ENCODE measurements around the gene MSMO1.
"Not testable (repeated sequence)": the region's sequence is repeated elsewhere in the genome, so short reads cannot be mapped to it uniquely, and the experiment has no call there.

Gene MSMO1

GRCh38 chr4:165327211-165328100, at the start of gene MSMO1:
MSMO1 (plus strand) TSS chr4:165327669; CDS start chr4:165333371, 5,702 bp downstream.
- DNase-seq (ENCODE audit: low read depth, low spot score), result peak; percentile 98

- DNase-seq (ENCODE audit: low read depth, low spot score), result not testable (repeated sequence)
Observed at GRCh38 chr4:165279531-165279930, 47.9 kb upstream of the MSMO1 start.

GRCh38 chr4:165284697-165285096, 42.8 kb upstream of the MSMO1 start:
- not testable (repeated sequence) for DNase-seq (ENCODE audit: low read depth, low spot score)

DNA sequence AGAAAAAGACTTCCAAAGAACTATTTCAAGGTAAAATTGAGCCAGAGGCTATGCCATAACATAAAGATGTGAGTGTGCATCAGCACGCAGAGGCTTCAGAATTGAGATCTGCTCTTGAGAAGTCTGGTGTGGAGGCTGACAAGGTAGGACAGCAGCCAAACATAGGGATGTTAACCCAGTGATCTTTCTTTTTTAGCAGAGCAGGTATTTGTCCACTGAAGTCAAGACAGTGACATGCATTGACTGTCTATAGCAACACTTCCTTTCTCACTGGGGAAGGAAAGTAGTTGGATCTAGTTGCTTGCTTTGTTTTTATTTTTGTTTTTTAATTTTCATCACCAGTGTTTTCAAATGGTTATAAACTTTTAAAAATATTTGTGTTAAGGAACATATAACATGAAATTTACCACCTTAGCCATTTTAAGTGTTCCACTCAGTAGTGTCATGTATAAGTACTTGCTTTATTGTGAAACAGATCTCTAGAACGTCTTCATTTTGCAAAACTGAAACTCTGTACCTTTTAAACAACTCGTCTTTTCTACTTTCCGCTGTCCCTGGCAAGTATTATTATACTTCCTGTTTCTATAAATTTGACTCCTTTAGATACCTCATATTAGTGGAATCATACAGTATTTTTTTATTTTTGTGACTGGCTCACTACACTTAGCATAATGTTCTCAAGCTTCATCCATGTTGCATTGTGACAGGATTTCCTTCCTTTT, 40.7 kb upstream of the MSMO1 start:
- not testable (repeated sequence) for DNase-seq (ENCODE audit: low read depth, low spot score)

DNA sequence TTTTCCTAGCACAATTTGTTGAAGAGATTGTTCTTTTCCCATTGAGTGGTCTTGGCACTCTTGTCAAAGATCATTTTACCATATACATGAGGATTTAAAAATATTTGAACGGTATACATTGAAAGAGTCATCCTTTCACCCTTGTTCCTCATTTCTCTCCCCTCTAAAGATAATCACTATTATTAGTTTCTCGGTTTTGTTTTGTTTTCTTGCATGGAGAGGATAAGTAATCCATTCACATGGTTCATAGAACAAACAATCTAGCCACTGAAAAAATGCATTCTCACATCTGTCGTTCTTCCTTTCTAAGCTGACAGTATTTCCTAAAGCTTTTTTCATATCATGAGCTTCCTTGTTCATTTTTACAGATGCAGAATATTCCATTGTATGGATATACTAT, 39.2 kb upstream of the MSMO1 start:
- DNase-seq (ENCODE audit: low read depth, low spot score), result no peak

GRCh38 chr4:165288639-165289422, 38.6 kb upstream of the MSMO1 start:
- no peak for DNase-seq (ENCODE audit: low read depth, low spot score)

- no peak for DNase-seq (ENCODE audit: low read depth, low spot score)
Observed at GRCh38 chr4:165289423-165289785, 38.1 kb upstream of the MSMO1 start.

DNA sequence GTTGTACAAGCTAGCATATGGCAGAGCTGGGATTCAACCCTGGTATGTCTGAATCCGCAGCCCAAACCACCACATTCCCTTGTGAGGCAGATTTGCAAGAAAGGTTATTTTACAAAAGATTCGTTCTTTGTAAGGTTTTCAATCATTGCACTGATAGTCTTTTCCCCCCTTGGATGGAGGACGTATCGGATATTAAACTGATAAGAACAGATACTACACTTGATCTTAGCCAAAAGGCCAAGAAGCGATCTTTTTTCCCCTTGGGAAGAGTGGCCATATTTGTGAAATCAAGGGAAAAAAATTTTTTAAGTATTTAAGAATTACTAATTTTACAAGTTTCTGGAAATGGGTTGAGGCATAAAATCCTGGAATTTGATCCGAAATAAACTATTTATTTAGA, 34.4 kb upstream of the MSMO1 start:
- DNase-seq (ENCODE audit: low read depth, low spot score), result no peak

GRCh38 chr4:165293927-165294649, 33.4 kb upstream of the MSMO1 start:
- DNase-seq (ENCODE audit: low read depth, low spot score), result no peak

DNA sequence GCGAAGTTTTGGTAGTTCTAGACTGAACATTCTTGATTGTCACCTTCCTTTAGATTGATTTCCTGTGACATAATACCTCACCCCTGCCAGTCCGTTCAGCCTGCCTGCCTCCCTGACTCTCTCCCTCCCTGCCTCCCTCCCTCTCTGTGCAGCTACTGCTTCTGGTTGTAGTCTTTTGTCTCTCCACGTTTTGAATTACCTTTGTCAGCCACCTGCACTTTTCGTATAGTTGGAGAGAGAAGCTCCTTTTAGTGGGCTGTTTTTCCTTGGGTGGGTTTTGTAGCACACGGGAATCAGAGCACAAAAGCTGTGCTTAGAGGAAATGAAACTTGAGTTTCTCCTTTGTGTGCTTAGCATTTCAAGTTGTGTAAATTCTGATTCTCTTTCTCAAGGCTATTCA, 32.6 kb upstream of the MSMO1 start:
- DNase-seq (ENCODE audit: low read depth, low spot score), result no peak

DNA sequence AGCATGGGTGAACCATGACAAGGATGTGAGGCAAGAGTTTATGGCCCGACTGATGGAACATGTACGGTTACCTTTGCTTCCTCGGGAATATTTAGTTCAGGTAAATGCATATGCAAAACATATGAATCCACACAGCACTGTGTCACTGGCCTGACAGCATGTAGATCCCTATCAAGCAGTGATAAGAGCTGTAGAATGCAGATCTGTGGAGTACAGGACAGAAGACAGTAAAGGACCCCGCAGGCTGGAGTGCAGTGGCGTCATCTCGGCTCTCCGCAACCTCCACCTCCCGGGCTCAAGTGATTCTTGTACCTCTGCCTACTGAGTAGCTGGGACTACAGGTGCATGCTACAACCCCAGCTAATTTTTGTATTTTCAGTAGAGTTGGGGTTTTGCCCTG, 29.8 kb upstream of the MSMO1 start:
- DNase-seq (ENCODE audit: low read depth, low spot score), result no peak

DNA sequence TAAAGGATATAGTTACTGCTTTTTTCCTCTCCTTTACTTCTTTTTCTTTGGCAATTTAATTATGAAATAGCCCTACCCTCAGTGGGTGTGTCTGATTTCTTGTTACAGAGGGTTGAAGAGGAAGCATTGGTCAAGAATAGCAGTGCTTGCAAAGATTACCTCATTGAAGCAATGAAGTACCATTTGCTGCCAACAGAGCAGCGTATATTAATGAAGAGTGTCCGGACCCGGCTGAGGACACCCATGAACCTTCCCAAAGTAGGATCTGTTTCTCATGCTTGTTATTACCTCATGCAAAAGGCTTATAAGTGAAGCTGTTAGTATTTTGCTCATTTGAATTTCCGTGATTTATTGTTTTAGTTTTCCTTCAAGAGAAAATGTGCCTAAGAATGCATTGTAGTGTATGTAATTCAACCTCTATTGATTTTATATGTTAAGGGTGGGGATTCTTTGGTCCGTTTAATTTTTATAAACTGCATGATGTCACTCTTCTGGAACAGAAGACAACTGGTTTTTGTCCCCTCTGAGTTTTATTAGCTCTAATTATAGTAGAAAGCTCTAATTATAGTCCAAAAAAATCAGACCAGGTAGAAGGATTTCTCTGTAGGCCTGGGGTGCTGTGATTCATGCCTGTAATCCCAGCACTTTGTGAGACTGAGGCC, 27.9 kb upstream of the MSMO1 start:
- no peak for DNase-seq (ENCODE audit: low read depth, low spot score)

- no peak for DNase-seq (ENCODE audit: low read depth, low spot score)
Observed at GRCh38 chr4:165301833-165302232, 25.6 kb upstream of the MSMO1 start.

DNA sequence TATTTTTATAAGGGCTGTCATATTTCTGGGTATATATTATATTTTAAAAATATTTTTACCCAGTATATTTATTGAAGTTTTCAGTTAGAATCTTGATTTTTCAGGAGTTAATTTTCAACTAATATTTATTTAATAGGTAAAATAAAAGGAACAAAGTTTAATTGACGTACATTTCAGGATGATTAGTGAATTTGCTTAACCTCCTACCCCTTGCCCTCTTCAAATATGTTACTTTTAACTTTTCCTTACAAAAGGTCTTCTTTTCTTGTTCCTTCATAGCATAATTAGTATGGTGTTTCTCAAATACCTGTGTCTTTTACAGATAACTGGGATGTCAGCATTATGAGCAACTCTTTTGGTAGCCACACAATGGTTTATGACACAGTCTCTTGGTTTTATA, 24.8 kb upstream of the MSMO1 start:
- no peak for DNase-seq (ENCODE audit: low read depth, low spot score)

- no peak for DNase-seq (ENCODE audit: low read depth, low spot score)
Observed at GRCh38 chr4:165308166-165308565, 19.3 kb upstream of the MSMO1 start.

- DNase-seq (ENCODE audit: low read depth, low spot score), result no peak
Observed at GRCh38 chr4:165308606-165309005, 18.9 kb upstream of the MSMO1 start.

GRCh38 chr4:165309456-165309855, 18.0 kb upstream of the MSMO1 start:
- no peak for DNase-seq (ENCODE audit: low read depth, low spot score)

GRCh38 chr4:165312506-165312905, 15.0 kb upstream of the MSMO1 start:
- DNase-seq (ENCODE audit: low read depth, low spot score), result no peak

- DNase-seq (ENCODE audit: low read depth, low spot score), result no peak
Observed at GRCh38 chr4:165319030-165319429, 8.4 kb upstream of the MSMO1 start.

DNA sequence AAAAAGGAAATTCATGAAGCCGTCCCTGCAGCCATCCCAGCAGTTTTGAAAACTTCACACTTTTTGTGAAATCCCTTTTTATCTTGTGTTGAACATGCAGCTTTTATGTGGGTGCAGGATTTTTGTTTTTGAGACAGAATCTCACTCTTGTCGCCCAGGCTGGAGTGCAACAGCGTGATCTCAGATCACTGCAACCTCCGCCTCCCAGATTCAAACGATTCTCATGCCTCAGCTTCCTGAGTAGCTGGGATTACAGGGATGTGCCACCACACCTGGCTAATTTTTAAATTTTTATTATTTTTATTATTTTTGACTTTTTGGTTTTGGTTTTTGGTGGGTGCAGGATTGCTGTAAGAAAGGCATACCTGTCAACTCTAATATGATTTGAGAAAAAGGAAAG, 8.0 kb upstream of the MSMO1 start:
- DNase-seq (ENCODE audit: low read depth, low spot score), result no peak

Data from smooth muscle cell of the brain vasculature (primary cell).